LNCaP clone FGC (cell line): ENCODE measurements around the gene SSR4.
A peak's percentile ranks its signal among the peaks of the same experiment; 100 is the strongest.

Experiments
- DNase-seq: peaks from one replicate; pipeline ENCODE4 v3.0.0-alpha.2; 2011; ENCODE audit warnings: low read depth
- H3K4me3 ChIP-seq: 2 replicates; pipeline ENCODE4 v1.5.1; 2011; ENCODE audit warnings: mild to moderate bottlenecking, low read depth, low read length, control low read depth
- CTCF ChIP-seq: IDR thresholded peaks from 2 replicates; pipeline ENCODE4 v1.5.1; 2012; ENCODE audit warnings: mild to moderate bottlenecking; ENCODE audit not compliant: control insufficient read depth, insufficient read depth; ENCODE audit errors: extremely low read depth

Gene SSR4

GRCh38 chrX:153784325-153784967, 10.0 kb upstream of the SSR4 start:
- no peak overlapping the region for H3K4me3 ChIP-seq
- no peak for TF ChIP-seq CTCF
- no peak for DNase-seq

GRCh38 chrX:153786669-153787068, 7.8 kb upstream of the SSR4 start:
- no peak overlapping the region for H3K4me3 ChIP-seq
- TF ChIP-seq CTCF: no peak
- no peak for DNase-seq

- DNase-seq: no peak
- TF ChIP-seq CTCF: no peak
- H3K4me3 ChIP-seq: no peak overlapping the region
Observed at GRCh38 chrX:153789654-153790053, 4.8 kb upstream of the SSR4 start.

- H3K4me3 ChIP-seq: no peak overlapping the region
- no peak for TF ChIP-seq CTCF
Observed at GRCh38 chrX:153791104-153791852, 3.2 kb upstream of the SSR4 start.

GRCh38 chrX:153792368-153792767, 2.1 kb upstream of the SSR4 start:
- TF ChIP-seq CTCF: no peak
- peak overlapping the region; percentile 82 for H3K4me3 ChIP-seq
- no peak for DNase-seq

More at GRCh38 chrX:153791104-153791852, 3.2 kb upstream of the SSR4 start:
- no peak for DNase-seq

GRCh38 chrX:153793291-153793690, 1.2 kb upstream of the SSR4 start:
- H3K4me3 ChIP-seq: peak overlapping the region; percentile 82
- no peak for DNase-seq
- no peak for TF ChIP-seq CTCF
